Testis (tissue), 2 donors: ENCODE data around the gene PRKAR1A.

Experiments
- CTCF ChIP-seq, 3 experiments: fragments of 450-650 bp in 2 of 3; fragments of 200-600 bp in 1 of 3; sonication (generic) in 1 of 3; IDR thresholded peaks; one replicate each; pipeline ENCODE4 v1.5.1; 2016 to 2019; ENCODE audit warnings: antibody characterized with exemption in 3 of 3, mild to moderate bottlenecking in 2 of 3, moderate library complexity in 1 of 3
- POLR2A ChIP-seq: fragments of 450-650 bp; IDR thresholded peaks from one replicate; pipeline ENCODE4 v1.6.1; 2017; ENCODE audit warnings: antibody characterized with exemption, mild to moderate bottlenecking, moderate library complexity

GRCh38 chr17:68501074-68501473 lies 11.2 kb upstream of the PRKAR1A start:
- TF ChIP-seq CTCF (IDR thresholded peaks at IDR 0.05) (no peak), POLR2A (no peak)
